Measurements from ENCODE around the gene BRD7.
A peak's percentile ranks its signal among the peaks of the same experiment; 100 is the strongest.

BRD7 gene

DNA sequence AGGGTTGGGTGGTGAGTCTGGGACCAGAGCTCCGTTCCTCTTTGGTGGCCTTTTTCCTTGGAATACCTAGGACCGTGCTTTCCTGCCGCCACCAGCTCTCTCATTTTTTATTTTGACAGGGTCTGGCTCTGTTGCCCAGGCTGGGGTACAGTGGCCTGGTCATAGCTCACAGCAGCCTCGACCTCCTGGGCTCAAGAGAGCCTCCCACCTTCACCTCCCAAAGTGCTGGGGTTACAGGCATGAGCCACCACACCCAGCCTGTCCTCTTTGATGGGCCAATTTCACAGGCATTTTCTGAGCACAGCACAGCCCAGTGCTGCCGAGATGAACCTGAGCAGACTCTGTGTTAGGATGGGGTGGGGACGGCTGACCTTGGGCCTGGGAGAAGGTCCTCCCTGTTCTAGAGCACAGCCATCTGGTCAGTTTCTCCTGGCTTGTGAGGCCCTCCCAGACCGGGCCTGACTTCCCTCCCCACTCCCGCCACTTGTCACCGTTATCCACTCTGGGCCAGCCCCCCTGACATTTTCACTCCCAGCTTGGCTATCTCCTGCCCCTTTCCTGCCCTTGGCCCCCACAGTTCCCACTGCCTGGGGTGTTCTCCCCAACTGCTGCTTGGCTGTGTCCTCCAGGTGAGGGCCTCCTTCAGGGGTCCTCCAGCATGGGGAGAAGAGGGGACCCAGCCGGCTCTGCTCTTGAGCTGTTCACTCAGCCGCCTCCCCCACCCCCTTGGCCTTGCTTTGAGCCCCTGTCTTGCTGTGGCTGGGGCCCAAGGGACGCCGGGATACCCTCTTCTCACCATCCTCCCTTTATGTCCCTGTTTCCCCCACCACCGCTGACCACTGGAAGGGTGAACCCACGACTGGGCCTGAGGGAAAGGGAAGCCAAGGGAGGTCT, 97.4 kb downstream of the BRD7 start:
- no peak for DNase-seq (ENCODE audit: low spot score)

DNA sequence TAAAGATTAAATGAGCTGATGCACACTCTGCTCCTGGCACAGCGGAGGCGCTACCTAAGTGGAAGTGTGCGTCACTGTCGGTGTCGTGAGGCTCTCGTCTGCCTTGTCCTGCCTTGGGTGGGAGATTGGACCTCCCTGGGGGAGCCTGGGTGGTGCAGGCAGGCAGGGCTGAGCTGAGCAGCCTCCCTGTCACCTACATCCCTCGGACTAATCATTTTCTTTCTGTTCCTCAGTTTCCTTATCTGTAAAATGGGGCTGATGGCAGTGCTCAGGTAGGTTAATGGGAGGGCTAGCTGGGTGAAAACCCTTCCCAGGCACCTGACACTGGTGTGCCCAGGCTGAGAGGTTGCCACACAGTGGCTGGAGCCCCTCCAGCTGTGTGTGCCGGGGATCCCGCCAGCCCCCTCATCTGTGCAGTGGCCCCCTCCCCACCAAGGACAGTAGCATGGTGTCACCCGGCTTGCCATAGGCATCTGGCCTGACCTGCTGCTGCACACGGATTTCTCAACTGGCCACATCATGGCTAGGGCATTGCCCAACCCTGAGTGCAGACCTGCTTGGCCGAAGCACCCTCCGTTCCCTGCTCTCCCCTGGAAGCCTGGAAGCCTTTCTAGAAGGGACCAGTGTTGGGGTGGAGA, 98.2 kb downstream of the BRD7 start:
- DNase-seq (ENCODE audit: low spot score), result no peak

DNA sequence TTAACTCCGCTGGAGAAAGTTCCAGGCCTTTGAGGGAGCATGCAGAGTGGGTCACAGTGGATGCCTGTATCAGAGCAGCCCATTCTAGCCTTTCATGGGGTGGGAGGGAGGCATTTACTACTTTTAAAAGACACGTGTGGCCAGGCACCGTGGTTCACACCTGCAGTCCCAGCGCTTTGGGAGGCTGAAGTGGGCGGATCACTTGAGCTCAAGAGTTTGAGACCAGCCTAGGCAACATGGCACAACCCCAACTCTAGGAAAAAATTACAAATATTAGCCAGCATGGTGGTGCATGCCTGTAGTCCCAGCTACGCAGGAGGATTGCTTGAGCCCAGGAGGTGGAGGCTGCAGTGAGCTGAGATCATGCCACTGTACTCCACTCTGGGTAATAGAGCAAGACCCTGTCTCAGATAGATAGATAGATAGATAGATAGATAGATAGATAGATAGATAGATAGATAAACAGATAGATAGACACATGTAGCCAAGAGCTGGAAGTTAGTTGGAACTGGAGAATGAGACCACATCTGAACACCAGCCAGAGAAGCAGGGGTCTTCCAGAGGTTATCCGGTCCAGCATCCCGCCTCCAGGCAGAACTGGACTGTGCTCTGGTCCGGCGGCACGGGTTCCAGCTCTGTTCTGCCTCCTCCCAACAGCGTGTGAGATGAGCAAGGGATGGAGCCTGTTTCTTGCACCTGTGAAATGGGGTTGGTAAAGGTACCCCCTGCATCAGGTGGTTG, 98.8 kb downstream of the BRD7 start:
- no peak for DNase-seq (ENCODE audit: low spot score)

DNA sequence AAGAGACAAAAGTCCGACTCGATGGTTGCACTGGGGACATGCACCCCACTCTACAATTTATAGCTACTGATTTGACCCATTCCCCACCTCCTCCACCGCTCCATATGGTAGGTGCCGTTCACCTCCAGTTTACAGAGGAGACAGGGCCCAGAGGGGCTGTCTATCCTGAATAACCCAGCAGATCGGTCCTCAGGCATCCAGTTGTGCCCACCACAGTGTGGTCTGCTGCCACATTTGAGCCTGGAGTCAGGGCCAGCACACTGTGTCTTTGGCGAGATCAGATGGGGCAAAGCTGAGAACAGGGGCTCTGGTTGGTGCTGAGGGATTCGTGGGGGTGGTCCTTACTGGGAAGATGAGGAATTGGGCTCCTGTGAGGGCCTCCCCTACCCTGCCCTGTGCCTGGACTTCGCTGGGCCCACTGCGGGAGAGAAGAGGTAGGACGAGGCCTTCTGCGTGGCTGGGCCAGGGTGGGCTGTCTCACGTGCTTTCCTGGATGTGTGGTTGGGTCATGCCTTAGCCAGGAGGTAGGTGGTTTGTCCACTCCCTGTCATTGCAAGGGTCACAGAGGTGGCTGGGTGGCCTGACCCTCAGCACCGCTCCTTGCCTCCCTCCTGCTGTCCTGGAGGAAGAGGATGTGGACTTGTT, 99.6 kb downstream of the BRD7 start:
- no peak for DNase-seq (ENCODE audit: low spot score)

DNA sequence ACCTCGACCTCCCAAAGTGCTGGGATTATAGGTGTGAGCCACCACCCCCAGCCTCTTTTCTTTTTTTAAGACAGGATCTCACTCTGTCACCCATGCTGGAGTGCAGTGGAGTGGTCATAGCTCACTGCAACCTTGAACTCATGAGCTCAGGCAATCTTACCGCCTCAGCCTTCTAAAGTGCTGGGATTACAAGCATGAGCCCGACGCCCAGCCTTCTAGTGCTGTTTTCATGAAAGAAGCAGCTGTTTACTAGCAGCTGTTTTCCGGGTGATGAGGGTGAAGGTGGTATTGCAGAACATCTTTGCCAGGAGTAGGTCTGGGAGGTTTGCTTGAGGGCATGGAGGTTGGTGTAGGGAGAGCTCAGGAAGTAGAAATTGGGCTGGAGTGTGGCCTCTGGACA, 100.4 kb downstream of the BRD7 start:
- DNase-seq (ENCODE audit: low spot score), result no peak

DNA sequence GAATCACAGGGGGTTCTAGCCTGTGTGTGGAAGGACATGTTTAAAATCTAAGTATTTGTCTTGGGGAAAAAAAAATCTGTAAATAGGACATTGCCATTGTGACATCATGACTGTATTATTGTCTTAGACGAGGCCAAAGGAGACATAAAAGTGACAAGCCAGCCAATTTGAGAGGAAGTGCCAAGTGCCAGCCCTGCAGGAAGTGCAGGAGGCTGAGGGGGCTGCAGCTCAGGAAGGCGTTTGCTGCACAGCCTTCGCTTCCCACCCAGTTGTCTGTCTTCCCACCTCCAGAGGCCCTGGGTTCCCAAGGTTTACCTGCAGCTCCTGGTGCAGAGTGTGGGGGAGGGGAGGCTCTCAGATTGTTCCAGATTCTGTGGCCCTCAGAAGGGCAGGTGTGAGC, 101.1 kb downstream of the BRD7 start:
- DNase-seq (ENCODE audit: low spot score), result no peak

DNA sequence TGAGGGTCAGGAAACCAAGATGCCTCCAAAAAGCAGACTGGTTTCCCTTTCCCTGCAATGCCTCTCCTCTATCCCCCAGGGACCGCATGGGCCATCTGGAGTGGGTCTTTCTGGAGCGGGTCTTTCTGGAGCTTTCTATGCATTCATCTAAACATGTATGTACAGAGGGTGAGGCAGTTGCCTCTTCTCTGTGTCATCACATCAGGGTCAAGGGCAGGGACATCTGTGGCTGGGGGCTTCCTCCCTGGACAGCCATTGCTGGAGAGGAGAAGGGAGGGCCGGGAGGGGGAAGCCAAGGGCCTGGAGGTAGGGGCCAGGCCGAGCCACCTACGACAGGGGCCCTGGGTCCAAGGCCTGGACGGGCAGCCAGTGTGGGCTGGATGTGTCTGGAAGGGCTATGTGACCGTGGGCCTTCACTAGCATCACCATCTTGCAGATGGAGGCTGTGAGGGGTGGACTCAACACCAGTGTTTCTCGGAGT, 101.6 kb downstream of the BRD7 start:
- DNase-seq (ENCODE audit: low spot score), result no peak

DNA sequence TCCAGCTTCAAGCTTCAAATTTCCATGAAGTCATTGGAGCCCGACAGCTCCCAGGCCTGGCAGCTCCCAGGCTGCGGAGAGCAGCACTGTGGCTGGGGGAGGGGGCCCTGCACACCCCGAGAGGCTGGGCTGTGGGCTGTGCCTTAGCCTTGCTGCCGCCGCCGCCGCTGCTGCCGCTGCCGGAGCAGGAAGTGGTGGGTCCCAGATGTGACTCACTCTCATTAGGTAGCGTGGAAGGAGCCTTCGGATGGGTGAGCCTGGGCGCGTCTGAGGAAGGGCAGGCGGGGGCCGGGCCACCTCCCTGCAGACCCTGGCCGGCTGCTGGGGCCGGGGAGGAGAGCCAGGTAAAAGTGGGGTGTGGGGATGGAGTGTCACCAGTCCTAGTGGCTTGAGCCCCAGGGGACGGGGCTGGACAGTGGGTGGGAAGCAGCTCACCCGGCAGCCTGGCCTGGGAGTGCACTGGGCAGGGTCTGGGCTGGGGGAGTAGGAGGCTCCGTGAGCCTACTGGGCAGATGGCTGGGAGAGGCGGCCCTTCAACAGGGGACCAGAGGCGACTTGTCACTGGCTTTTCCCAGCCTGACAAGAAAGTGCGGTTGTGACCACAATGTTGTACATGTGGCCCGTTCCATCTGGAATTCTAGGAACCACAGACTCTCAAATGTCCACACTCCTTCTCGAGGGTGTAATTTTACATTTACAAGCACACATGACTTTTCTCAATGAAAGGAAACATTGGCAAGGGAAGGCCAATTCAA, 102.3 kb downstream of the BRD7 start, which contains the start of gene ADCY7:
ADCY7 (plus strand) TSS at position 215 of the 755 bp plus-strand sequence. CDS start 21,629 bp downstream, outside the sequence.
- peak; percentile 70 for DNase-seq (ENCODE audit: low spot score)

All from SW480 (cell line).